Measurements from ENCODE around the gene HERPUD1. TPM values are rescaled to one million over a fixed set of nuclear protein-coding genes. Genes with fewer than 3 reads are reported as not detected.
A peak's percentile ranks its signal among the peaks of the same experiment; 100 is the strongest.

The HERPUD1 gene
- total and polyA plus RNA-seq, 2 of the 13 experiments (the other 11 are each of a cell fraction or from before 2014, with no cell fraction given): 96.2 to 323 TPM

GRCh38 chr16:56988948-56989945 lies 57.3 kb downstream of the HERPUD1 start, which contains the start of gene NLRC5 (continued):
- TF ChIP-seq ZFP36L2 (CRISPR knock-in tag; IDR thresholded peaks at IDR 0.05): 0 out of 2 replicates have a peak, but pooled peaks have one; percentile 69
- 0 out of 2 replicates have a peak, but pooled peaks have one; percentile 32 for TF ChIP-seq ZMYM4 (CRISPR knock-in tag; IDR thresholded peaks at IDR 0.05)
- 0 out of 2 replicates have a peak, but pooled peaks have one; percentile 34 for TF ChIP-seq HES4 (CRISPR knock-in tag; IDR thresholded peaks at IDR 0.05; ENCODE audit: borderline replicate concordance)
- TF ChIP-seq ZNF160 (CRISPR knock-in tag; IDR thresholded peaks at IDR 0.05): no peak
- TF ChIP-seq ZSCAN5A (CRISPR knock-in tag; IDR thresholded peaks at IDR 0.05; ENCODE audit: borderline replicate concordance): no peak
- no peak for TF ChIP-seq GATA4 (IDR thresholded peaks at IDR 0.05; ENCODE audit: borderline replicate concordance, low read depth)
- peak; percentile 68; the same call in 1 of the 2 replicates for TF ChIP-seq GABPB1 (CRISPR knock-in tag; IDR thresholded peaks at IDR 0.05)
- TF ChIP-seq, protein P1, sequence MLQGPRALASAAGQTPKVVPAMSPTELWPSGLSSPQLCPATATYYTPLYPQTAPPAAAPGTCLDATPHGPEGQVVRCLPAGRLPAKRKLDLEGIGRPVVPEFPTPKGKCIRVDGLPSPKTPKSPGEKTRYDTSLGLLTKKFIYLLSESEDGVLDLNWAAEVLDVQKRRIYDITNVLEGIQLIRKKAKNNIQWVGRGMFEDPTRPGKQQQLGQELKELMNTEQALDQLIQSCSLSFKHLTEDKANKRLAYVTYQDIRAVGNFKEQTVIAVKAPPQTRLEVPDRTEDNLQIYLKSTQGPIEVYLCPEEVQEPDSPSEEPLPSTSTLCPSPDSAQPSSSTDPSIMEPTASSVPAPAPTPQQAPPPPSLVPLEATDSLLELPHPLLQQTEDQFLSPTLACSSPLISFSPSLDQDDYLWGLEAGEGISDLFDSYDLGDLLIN (CRISPR knock-in tag; IDR thresholded peaks at IDR 0.05; ENCODE audit: borderline replicate concordance): peak; percentile 36; the same call in 1 of the 2 replicates
- TF ChIP-seq EHMT2 (IDR thresholded peaks at IDR 0.05; ENCODE audit: borderline replicate concordance, low read depth, low read length): no peak
- no peak; the same call in 1 of the 2 replicates for TF ChIP-seq ZNF770 (CRISPR knock-in tag; IDR thresholded peaks at IDR 0.05)
- TF ChIP-seq TEAD3 (CRISPR knock-in tag; optimal IDR thresholded peaks at IDR 0.05; ENCODE audit: borderline replicate concordance): no peak
- TF ChIP-seq ARHGAP35 (CRISPR knock-in tag; IDR thresholded peaks at IDR 0.05; ENCODE audit: borderline replicate concordance): no peak; the same call in 1 of the 2 replicates
- no peak for TF ChIP-seq ATF7 (IDR thresholded peaks at IDR 0.05)
- 0 out of 2 replicates have a peak, but pooled peaks have one; percentile 11 for TF ChIP-seq ATF7 (CRISPR knock-in tag; IDR thresholded peaks at IDR 0.05)
- no peak for TF ChIP-seq ZNF256 (CRISPR knock-in tag; conservative IDR thresholded peaks at IDR 0.05)
- peak; percentile 88 for TF ChIP-seq HNRNPLL (IDR thresholded peaks at IDR 0.05; ENCODE audit: low read depth, low read length, poor library complexity, severe bottlenecking)
- no peak for TF ChIP-seq ZUFSP (CRISPR knock-in tag; IDR thresholded peaks at IDR 0.05; ENCODE audit: borderline replicate concordance)
- peak; percentile 91 for TF ChIP-seq ZNF501 (CRISPR knock-in tag; IDR thresholded peaks at IDR 0.05)
- TF ChIP-seq, protein P2, sequence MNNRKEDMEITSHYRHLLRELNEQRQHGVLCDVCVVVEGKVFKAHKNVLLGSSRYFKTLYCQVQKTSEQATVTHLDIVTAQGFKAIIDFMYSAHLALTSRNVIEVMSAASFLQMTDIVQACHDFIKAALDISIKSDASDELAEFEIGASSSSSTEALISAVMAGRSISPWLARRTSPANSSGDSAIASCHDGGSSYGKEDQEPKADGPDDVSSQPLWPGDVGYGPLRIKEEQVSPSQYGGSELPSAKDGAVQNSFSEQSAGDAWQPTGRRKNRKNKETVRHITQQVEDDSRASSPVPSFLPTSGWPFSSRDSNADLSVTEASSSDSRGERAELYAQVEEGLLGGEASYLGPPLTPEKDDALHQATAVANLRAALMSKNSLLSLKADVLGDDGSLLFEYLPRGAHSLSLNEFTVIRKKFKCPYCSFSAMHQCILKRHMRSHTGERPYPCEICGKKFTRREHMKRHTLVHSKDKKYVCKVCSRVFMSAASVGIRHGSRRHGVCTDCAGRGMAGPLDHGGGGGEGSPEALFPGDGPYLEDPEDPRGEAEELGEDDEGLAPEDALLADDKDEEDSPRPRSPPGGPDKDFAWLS (CRISPR knock-in tag; IDR thresholded peaks at IDR 0.05; ENCODE audit: borderline replicate concordance): no peak
